K562 (cell line): ENCODE measurements around the gene MRI1. TPM values are rescaled to one million over a fixed set of nuclear protein-coding genes. Genes with fewer than 3 reads are reported as not detected.

Experiments used
- CREB1 ChIP-seq, 2 experiments: sonication (generic) in 1 of 2; formaldehyde crosslinking in 1 of 2; IDR thresholded peaks; 2 replicates each; pipeline versions ENCODE4 v1.6.1 to v1.8.0; 2012 to 2022; ENCODE audit warnings: inconsistent platforms in 1 of 2, mild to moderate bottlenecking in 1 of 2, missing genetic modification reagents in 1 of 2, moderate library complexity in 1 of 2
- ILK ChIP-seq: fragments of 450-650 bp; IDR thresholded peaks from 2 replicates; pipeline ENCODE4 v1.6.1; 2016; ENCODE audit warnings: missing genetic modification characterization, low read depth, mild to moderate bottlenecking, missing compliant biosample characterization, moderate library complexity, borderline replicate concordance
- JUND ChIP-seq, 2 experiments: IDR thresholded peaks; 2 replicates in 1 of 2; 3 replicates in 1 of 2; pipeline ENCODE4 v1.6.1; 2011; ENCODE audit warnings: borderline replicate concordance in 2 of 2, low read depth in 2 of 2, low read length in 2 of 2, improper control_type of control experiment in 1 of 2, missing biosample characterization in 1 of 2, missing genetic modification characterization in 1 of 2, missing genetic modification reagents in 1 of 2
- MED1 ChIP-seq: sonication (generic); formaldehyde crosslinking; IDR thresholded peaks from 2 replicates; pipeline ENCODE4 v1.8.1; 2023; ENCODE audit warnings: missing genetic modification reagents, borderline replicate concordance
- MEIS2 ChIP-seq: fragments of 450-650 bp; IDR thresholded peaks from 2 replicates; pipeline ENCODE4 v1.6.1; 2014; ENCODE audit warnings: mild to moderate bottlenecking; ENCODE audit not compliant: partially characterized antibody
- NR2C1 ChIP-seq, 2 experiments: fragments of 450-650 bp; IDR thresholded peaks; 2 replicates each; pipeline ENCODE4 v1.6.1; 2017; ENCODE audit warnings: mild to moderate bottlenecking in 2 of 2, antibody characterized with exemption in 1 of 2, inconsistent platforms in 1 of 2, missing compliant biosample characterization in 1 of 2, missing genetic modification characterization in 1 of 2
- POLR2AphosphoS5 ChIP-seq: IDR thresholded peaks from 2 replicates; pipeline ENCODE4 v1.6.1; 2011; ENCODE audit warnings: mild to moderate bottlenecking, low read depth, low read length, moderate library complexity; ENCODE audit not compliant: control insufficient read depth, insufficient read depth
- ZBED1 ChIP-seq: IDR thresholded peaks from 2 replicates; pipeline ENCODE4 v1.6.1; 2014
- ZNF699 ChIP-seq: fragments of 250-450 bp; sonication (Bioruptor Pico); IDR thresholded peaks from 2 replicates; pipeline ENCODE4 v1.8.0; 2021; ENCODE audit warnings: mild to moderate bottlenecking, moderate library complexity; ENCODE audit not compliant: insufficient replicate concordance
- ZNF785 ChIP-seq: fragments of 250-450 bp; sonication (Bioruptor Pico); IDR thresholded peaks from 2 replicates; pipeline ENCODE4 v1.4.0; 2020; ENCODE audit warnings: mild to moderate bottlenecking
- polyA plus RNA-seq, 8 experiments: library from polyadenylated mRNA; depleted of rRNA in 4 of 8; stranded (reverse) in 5 of 8; unstranded in 3 of 8; fragments of >200 nt; fragmentation: Nextera tagmentation in 2 of 8; fragmentation: Illumina TruSeq in 1 of 8; extraction: Ambion mirVana in 2 of 8; extraction: Trizol in 1 of 8; gene quantifications; 2 replicates each; pipeline versions ENCODE4 v1.2.1 to v1.2.3, GENCODE V29; 2011 to 2014; ENCODE audit warnings: inconsistent platforms in 1 of 8, missing spikeins in 1 of 8
- total RNA-seq, 7 experiments: library from RNA; depleted of rRNA in 6 of 7; stranded (reverse); fragments of >200 nt in 6 of 7; fragmentation: Illumina TruSeq in 2 of 7; extraction: Trizol in 2 of 7; gene quantifications; 2 replicates each; pipeline versions ENCODE4 v1.2.1 to v1.2.3, GENCODE V29; 2011 to 2021; ENCODE audit warnings: low replicate concordance in 1 of 7
- TF ChIP-seq, protein P1 (sequence below): fragments of 450-650 bp; formaldehyde crosslinking; IDR thresholded peaks from 2 replicates; pipeline ENCODE4 v1.4.0; 2020; ENCODE audit warnings: mild to moderate bottlenecking, moderate library complexity
- TF ChIP-seq, protein P2 (sequence below): fragments of 450-650 bp; IDR thresholded peaks from 2 replicates; pipeline ENCODE4 v1.6.1; 2016; ENCODE audit warnings: low read depth
- TF ChIP-seq, protein P3 (sequence below): fragments of 250-450 bp; sonication (Bioruptor Pico); IDR thresholded peaks from 2 replicates; pipeline ENCODE4 v1.5.0; 2021
- TF ChIP-seq, protein P4 (sequence below): sonication (generic); IDR thresholded peaks from 2 replicates; pipeline ENCODE4 v1.6.1; 2016

The MRI1 gene
- total and polyA plus RNA-seq, 9 of the 15 experiments (the other 6 are each of a cell fraction or from before 2014, with no cell fraction given): 5.5 to 57.4 (median 28.2) TPM

DNA sequence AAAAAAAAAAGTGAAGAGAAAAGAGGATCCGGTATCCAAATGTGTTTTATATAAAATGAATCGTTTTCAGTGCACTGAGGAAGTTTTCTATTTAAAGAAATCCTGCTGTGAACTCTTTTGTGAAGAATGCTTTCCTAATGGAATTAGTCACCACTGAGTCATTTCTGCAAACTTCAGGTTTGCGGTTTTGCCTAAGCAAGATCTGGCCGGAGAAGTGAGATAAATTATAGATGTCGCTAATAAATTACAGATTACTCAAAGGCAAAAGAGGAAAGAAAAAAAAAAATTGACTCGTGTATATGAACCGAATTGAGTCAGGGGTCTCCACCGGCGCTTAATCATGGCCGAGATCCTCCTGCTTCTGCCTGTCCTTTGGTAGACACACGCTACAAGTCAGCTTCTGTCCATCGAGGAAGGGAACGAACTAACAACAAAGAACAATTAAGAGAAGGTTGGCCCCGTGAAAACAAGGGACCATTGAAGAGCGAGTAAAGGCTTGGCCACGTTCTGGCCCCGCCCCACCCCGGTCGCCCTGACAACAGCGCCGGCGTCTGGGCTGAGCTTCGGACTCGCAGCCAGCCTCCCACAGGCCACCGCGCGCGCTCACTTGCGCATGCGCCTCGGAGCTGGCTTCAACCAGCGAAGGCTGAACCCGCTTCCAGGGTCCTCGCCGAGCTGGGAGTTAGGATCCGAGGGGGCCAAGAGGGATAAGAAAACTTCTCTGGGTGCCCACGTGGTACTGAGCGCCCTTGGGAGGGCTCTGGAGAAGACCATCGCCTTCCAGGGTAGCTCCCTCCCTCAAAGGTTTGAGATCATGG is 33.0 kb upstream of the MRI1 start (continued):
- no peak for TF ChIP-seq ZNF699 (CRISPR knock-in tag)
- TF ChIP-seq, protein P1, sequence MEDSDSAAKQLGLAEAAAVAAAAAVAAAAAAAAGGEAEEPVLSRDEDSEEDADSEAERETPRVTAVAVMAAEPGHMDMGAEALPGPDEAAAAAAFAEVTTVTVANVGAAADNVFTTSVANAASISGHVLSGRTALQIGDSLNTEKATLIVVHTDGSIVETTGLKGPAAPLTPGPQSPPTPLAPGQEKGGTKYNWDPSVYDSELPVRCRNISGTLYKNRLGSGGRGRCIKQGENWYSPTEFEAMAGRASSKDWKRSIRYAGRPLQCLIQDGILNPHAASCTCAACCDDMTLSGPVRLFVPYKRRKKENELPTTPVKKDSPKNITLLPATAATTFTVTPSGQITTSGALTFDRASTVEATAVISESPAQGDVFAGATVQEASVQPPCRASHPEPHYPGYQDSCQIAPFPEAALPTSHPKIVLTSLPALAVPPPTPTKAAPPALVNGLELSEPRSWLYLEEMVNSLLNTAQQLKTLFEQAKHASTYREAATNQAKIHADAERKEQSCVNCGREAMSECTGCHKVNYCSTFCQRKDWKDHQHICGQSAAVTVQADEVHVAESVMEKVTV (CRISPR knock-in tag): no peak
- TF ChIP-seq, protein P2, sequence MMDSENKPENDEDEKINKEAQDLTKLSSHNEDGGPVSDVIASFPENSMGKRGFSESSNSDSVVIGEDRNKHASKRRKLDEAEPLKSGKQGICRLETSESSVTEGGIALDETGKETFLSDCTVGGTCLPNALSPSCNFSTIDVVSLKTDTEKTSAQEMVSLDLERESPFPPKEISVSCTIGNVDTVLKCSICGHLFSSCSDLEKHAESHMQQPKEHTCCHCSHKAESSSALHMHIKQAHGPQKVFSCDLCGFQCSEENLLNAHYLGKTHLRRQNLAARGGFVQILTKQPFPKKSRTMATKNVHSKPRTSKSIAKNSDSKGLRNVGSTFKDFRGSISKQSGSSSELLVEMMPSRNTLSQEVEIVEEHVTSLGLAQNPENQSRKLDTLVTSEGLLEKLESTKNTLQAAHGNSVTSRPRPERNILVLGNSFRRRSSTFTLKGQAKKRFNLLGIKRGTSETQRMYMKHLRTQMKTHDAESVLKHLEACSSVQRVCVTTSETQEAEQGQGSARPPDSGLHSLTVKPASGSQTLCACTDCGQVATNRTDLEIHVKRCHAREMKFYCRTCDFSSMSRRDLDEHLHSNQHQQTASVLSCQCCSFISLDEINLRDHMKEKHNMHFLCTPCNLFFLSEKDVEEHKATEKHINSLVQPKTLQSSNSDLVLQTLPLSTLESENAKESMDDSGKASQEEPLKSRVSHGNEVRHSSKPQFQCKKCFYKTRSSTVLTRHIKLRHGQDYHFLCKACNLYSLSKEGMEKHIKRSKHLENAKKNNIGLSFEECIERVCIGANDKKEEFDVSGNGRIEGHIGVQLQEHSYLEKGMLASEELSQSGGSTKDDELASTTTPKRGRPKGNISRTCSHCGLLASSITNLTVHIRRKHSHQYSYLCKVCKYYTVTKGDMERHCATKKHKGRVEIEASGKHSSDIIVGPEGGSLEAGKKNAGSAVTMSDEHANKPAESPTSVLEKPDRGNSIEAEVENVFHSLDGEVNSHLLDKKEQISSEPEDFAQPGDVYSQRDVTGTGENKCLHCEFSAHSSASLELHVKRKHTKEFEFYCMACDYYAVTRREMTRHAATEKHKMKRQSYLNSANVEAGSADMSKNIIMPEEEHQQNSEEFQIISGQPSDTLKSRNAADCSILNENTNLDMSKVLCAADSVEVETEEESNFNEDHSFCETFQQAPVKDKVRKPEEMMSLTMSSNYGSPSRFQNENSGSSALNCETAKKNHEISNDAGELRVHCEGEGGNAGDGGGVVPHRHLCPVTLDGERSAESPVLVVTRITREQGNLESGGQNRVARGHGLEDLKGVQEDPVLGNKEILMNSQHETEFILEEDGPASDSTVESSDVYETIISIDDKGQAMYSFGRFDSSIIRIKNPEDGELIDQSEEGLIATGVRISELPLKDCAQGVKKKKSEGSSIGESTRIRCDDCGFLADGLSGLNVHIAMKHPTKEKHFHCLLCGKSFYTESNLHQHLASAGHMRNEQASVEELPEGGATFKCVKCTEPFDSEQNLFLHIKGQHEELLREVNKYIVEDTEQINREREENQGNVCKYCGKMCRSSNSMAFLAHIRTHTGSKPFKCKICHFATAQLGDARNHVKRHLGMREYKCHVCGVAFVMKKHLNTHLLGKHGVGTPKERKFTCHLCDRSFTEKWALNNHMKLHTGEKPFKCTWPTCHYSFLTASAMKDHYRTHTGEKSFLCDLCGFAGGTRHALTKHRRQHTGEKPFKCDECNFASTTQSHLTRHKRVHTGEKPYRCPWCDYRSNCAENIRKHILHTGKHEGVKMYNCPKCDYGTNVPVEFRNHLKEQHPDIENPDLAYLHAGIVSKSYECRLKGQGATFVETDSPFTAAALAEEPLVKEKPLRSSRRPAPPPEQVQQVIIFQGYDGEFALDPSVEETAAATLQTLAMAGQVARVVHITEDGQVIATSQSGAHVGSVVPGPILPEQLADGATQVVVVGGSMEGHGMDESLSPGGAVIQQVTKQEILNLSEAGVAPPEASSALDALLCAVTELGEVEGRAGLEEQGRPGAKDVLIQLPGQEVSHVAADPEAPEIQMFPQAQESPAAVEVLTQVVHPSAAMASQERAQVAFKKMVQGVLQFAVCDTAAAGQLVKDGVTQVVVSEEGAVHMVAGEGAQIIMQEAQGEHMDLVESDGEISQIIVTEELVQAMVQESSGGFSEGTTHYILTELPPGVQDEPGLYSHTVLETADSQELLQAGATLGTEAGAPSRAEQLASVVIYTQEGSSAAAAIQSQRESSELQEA: no peak
- peak; percentile 90 for TF ChIP-seq MEIS2
- TF ChIP-seq, protein P3, sequence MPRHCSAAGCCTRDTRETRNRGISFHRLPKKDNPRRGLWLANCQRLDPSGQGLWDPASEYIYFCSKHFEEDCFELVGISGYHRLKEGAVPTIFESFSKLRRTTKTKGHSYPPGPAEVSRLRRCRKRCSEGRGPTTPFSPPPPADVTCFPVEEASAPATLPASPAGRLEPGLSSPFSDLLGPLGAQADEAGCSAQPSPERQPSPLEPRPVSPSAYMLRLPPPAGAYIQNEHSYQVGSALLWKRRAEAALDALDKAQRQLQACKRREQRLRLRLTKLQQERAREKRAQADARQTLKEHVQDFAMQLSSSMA: no peak
- peak; percentile 95 for TF ChIP-seq JUND (IDR thresholded peaks at IDR 0.05; ENCODE audit: borderline replicate concordance, low read depth, low read length)
- TF ChIP-seq JUND (tag; IDR thresholded peaks at IDR 0.05; ENCODE audit: borderline replicate concordance, low read depth, low read length): peak; percentile 95
- no peak for TF ChIP-seq MED1
- TF ChIP-seq CREB1 (IDR thresholded peaks at IDR 0.05): no peak; the same call in 1 of the 2 replicates
- TF ChIP-seq CREB1 (CRISPR knock-in tag; IDR thresholded peaks at IDR 0.05): 0 out of 2 replicates have a peak, but pooled peaks have one; percentile 32
- TF ChIP-seq, protein P4, sequence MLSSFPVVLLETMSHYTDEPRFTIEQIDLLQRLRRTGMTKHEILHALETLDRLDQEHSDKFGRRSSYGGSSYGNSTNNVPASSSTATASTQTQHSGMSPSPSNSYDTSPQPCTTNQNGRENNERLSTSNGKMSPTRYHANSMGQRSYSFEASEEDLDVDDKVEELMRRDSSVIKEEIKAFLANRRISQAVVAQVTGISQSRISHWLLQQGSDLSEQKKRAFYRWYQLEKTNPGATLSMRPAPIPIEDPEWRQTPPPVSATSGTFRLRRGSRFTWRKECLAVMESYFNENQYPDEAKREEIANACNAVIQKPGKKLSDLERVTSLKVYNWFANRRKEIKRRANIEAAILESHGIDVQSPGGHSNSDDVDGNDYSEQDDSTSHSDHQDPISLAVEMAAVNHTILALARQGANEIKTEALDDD: 0 out of 2 replicates have a peak, but pooled peaks have one; percentile 14
- no peak for TF ChIP-seq ZBED1
- TF ChIP-seq ZNF785 (CRISPR knock-in tag): no peak
- TF ChIP-seq NR2C1 (IDR thresholded peaks at IDR 0.05): no peak
- no peak for TF ChIP-seq NR2C1 (tag; IDR thresholded peaks at IDR 0.05)
- TF ChIP-seq ILK (tag): no peak
- peak; percentile 56 for TF ChIP-seq POLR2AphosphoS5
